H9 (cell line): Measurements from ENCODE around the gene STOM. TPM values are rescaled to one million over a fixed set of nuclear protein-coding genes. Genes with fewer than 3 reads are reported as not detected.

Experiments used
- DNase-seq: peaks from one replicate; pipeline ENCODE4 v3.0.0-alpha.2; 2017
- H2AFZ ChIP-seq: one replicate; pipeline ENCODE4 v1.6.1; 2013; ENCODE audit warnings: mild to moderate bottlenecking, low read length, control low read depth, moderate library complexity
- H2AK5ac ChIP-seq: 2 replicates; pipeline ENCODE4 v1.6.1; 2013; ENCODE audit warnings: low read length, control low read depth, mixed read lengths; ENCODE audit not compliant: insufficient read length
- H2BK120ac ChIP-seq: one replicate; pipeline ENCODE4 v1.6.1; 2013; ENCODE audit warnings: low read depth, mild to moderate bottlenecking, low read length, control low read depth, inconsistent platforms; ENCODE audit not compliant: poor library complexity, severe bottlenecking
- H2BK12ac ChIP-seq: 2 replicates; pipeline ENCODE4 v1.6.1; 2013; ENCODE audit warnings: low read length, control low read depth, mixed read lengths, low read depth; ENCODE audit not compliant: insufficient read length
- H2BK15ac ChIP-seq: 2 replicates; pipeline ENCODE4 v1.6.1; 2013; ENCODE audit warnings: low read depth, low read length, control low read depth
- H2BK20ac ChIP-seq: one replicate; pipeline ENCODE4 v1.6.1; 2013; ENCODE audit warnings: low read depth, mild to moderate bottlenecking, low read length, control low read depth, inconsistent platforms; ENCODE audit not compliant: poor library complexity, severe bottlenecking
- H2BK5ac ChIP-seq: 2 replicates; pipeline ENCODE4 v1.6.1; 2013; ENCODE audit warnings: low read length, control low read depth, mixed read lengths; ENCODE audit not compliant: insufficient read length
- H3K14ac ChIP-seq: 2 replicates; pipeline ENCODE4 v1.6.1; 2013; ENCODE audit warnings: low read length, control low read depth; ENCODE audit not compliant: insufficient read depth
- H3K18ac ChIP-seq: 2 replicates; pipeline ENCODE4 v1.6.1; 2013; ENCODE audit warnings: low read depth, mild to moderate bottlenecking, mixed read lengths, low read length, control low read depth; ENCODE audit not compliant: insufficient read length
- H3K23ac ChIP-seq: 2 replicates; pipeline ENCODE4 v1.6.1; 2013; ENCODE audit warnings: low read length, control low read depth, mixed read lengths, low read depth; ENCODE audit not compliant: insufficient read length
- H3K23me2 ChIP-seq: 2 replicates; pipeline ENCODE4 v1.6.1; 2013; ENCODE audit warnings: low read depth, mild to moderate bottlenecking, mixed read lengths, low read length, control low read depth; ENCODE audit not compliant: insufficient read length, poor library complexity, severe bottlenecking
- H3K27ac ChIP-seq: 2 replicates; pipeline ENCODE4 v1.5.1; 2013; ENCODE audit warnings: low read length, control low read depth, mixed read lengths, low read depth; ENCODE audit not compliant: insufficient read length
- H3K27me3 ChIP-seq: 2 replicates; pipeline ENCODE4 v1.6.1; 2013; ENCODE audit warnings: low read length, control low read depth, inconsistent platforms; ENCODE audit not compliant: insufficient read depth
- H3K4ac ChIP-seq: 2 replicates; pipeline ENCODE4 v1.6.1; 2013; ENCODE audit warnings: low read depth, mild to moderate bottlenecking, control low read depth, inconsistent platforms, low read length, moderate library complexity
- H3K4me1 ChIP-seq: 2 replicates; pipeline ENCODE4 v1.6.1; 2013; ENCODE audit warnings: low read length, control low read depth, inconsistent platforms; ENCODE audit not compliant: insufficient read depth
- H3K4me2 ChIP-seq: 2 replicates; pipeline ENCODE4 v1.6.1; 2013; ENCODE audit warnings: low read length, control low read depth, mixed read lengths; ENCODE audit not compliant: insufficient read length, insufficient read depth
- H3K56ac ChIP-seq: 2 replicates; pipeline ENCODE4 v1.6.1; 2013; ENCODE audit warnings: low read depth, mild to moderate bottlenecking, mixed read lengths, low read length, control low read depth; ENCODE audit not compliant: insufficient read length
- H3K79me1 ChIP-seq: 2 replicates; pipeline ENCODE4 v1.6.1; 2013; ENCODE audit warnings: low read depth, mild to moderate bottlenecking, moderate library complexity, low read length, control low read depth, inconsistent platforms; ENCODE audit not compliant: insufficient read depth, poor library complexity, severe bottlenecking
- H3K79me2 ChIP-seq: 2 replicates; pipeline ENCODE4 v1.6.1; 2013; ENCODE audit warnings: low read length, control low read depth, inconsistent platforms; ENCODE audit not compliant: insufficient read depth
- H3K9ac ChIP-seq: 2 replicates; pipeline ENCODE4 v1.6.1; 2013; ENCODE audit warnings: low read length, control low read depth, mixed read lengths; ENCODE audit not compliant: insufficient read length; ENCODE audit errors: extremely low read depth
- H3K9me3 ChIP-seq: one replicate; pipeline ENCODE4 v1.6.1; 2013; ENCODE audit warnings: low read depth, low read length, inconsistent platforms; ENCODE audit not compliant: control insufficient read depth
- H3T11ph ChIP-seq: one replicate; pipeline ENCODE4 v1.6.1; 2013; ENCODE audit warnings: mild to moderate bottlenecking, low read length, control low read depth, inconsistent platforms
- H4K20me1 ChIP-seq: one replicate; pipeline ENCODE4 v1.6.1; 2013; ENCODE audit not compliant: control insufficient read depth, insufficient read length, insufficient read depth
- H4K5ac ChIP-seq: 2 replicates; pipeline ENCODE4 v1.6.1; 2013; ENCODE audit warnings: low read depth, mild to moderate bottlenecking, mixed read lengths, low read length, control low read depth; ENCODE audit not compliant: insufficient read length
- H4K8ac ChIP-seq: replicated peaks from 2 replicates; pipeline ENCODE4 v1.6.1; 2013; ENCODE audit warnings: low read length, control low read depth, mixed read lengths, low read depth; ENCODE audit not compliant: insufficient read length
- H4K91ac ChIP-seq: 2 replicates; pipeline ENCODE4 v1.6.1; 2013; ENCODE audit warnings: low read depth, mild to moderate bottlenecking, moderate library complexity, mixed read lengths, low read length, control low read depth; ENCODE audit not compliant: insufficient read length
- H3K27ac Mint-ChIP-seq, 3 experiments: 2 replicates in 2 of 3; 3 replicates in 1 of 3; pipeline ENCODE4 v1.8.0; 2020 to 2021; ENCODE audit warnings: mixed read lengths in 3 of 3, mild to moderate bottlenecking in 1 of 3, moderate library complexity in 1 of 3
- H3K27me3 Mint-ChIP-seq: 2 replicates; pipeline ENCODE4 v1.8.0; 2021; ENCODE audit warnings: low read depth, mild to moderate bottlenecking, moderate library complexity, mixed read lengths
- H3K36me3 Mint-ChIP-seq, 3 experiments: 2 replicates in 2 of 3; 3 replicates in 1 of 3; pipeline ENCODE4 v1.8.0; 2020 to 2021; ENCODE audit warnings: low read depth in 3 of 3, mixed read lengths in 3 of 3; ENCODE audit not compliant: insufficient read depth in 1 of 3
- H3K4me1 Mint-ChIP-seq, 2 experiments: 2 replicates each; pipeline ENCODE4 v1.8.0; 2020; ENCODE audit warnings: mixed read lengths in 2 of 2
- H3K4me3 Mint-ChIP-seq, 2 experiments: 2 replicates in 1 of 2; 3 replicates in 1 of 2; pipeline ENCODE4 v1.8.0; 2020 to 2021; ENCODE audit warnings: mild to moderate bottlenecking in 2 of 2, mixed read lengths in 2 of 2, moderate library complexity in 1 of 2
- H3K9me3 Mint-ChIP-seq, 2 experiments: 2 replicates in 1 of 2; 3 replicates in 1 of 2; pipeline ENCODE4 v1.8.0; 2020; ENCODE audit warnings: mild to moderate bottlenecking in 2 of 2, mixed read lengths in 2 of 2, moderate library complexity in 1 of 2
- WGBS: extraction: QIAGEN DNeasy Blood & Tissue Kit; methylation state at CpG from one replicate; pipeline ENCODE4 v1.1.7; 2013; ENCODE audit warnings: missing lambda C conversion rate, low lambda C conversion rate, mixed read lengths; ENCODE audit not compliant: insufficient read length; ENCODE audit errors: extremely low coverage; 5-methylcytosine and 5-hydroxymethylcytosine counted together
- total RNA-seq: library from RNA; stranded (reverse); gene quantifications from 2 replicates; pipeline ENCODE4 v1.2.1, GENCODE V29; 2021
- TF ChIP-seq, protein P1 (sequence below): fragments of 200-600 bp; sonication (generic); conservative IDR thresholded peaks from 3 replicates; pipeline ENCODE4 v1.8.0; 2021; ENCODE audit warnings: antibody characterized with exemption, mild to moderate bottlenecking

Gene STOM
- total RNA-seq, 1 experiment from 2014 or later, result 15.3 TPM

DNA sequence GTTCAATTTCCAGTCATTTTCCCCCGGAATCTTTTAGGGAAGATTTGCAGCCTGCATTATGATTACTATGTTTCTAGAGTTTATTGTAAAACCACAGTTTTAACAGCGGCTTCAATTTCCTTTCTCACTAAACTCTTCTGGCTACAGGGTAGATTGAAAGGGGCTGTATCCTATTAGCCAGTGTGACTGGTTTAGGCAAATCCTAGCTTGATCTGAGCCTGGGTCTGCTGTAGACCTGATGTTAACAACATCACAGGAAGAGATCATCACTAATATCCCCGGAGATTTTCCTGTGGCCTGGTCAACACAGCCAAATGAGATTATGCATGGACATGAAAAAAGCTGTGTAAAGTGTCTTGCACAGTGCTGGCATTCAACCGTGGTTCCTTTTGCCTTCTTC lies 33.4 kb downstream of the STOM start:
- Mint-ChIP-seq H3K36me3 (no peaks in the 10 kb centered on the region), H3K4me3 (no peak overlapping the region), H3K27me3 (peaks cover 5% of the 10 kb centered on the region), H3K9me3 (no peaks in the 10 kb centered on the region), H3K27ac (no peak overlapping the region), H3K4me1 (no peaks in the 10 kb centered on the region)
- no peaks in the 10 kb centered on the region for H3K9me3 ChIP-seq
- no peak overlapping the region for H4K91ac ChIP-seq
- no peak overlapping the region for H2BK12ac ChIP-seq
- H4K8ac ChIP-seq, result no peak overlapping the region
- H2BK15ac ChIP-seq, result no peak overlapping the region
- H3K79me2 ChIP-seq, result no peaks in the 10 kb centered on the region
- H3K4me2 ChIP-seq, result no peak overlapping the region
- no peak overlapping the region for H2BK120ac ChIP-seq
- no peak for DNase-seq
- WGBS, result no CpG with 5 or more reads among the region's 4 CpGs
- H4K20me1 ChIP-seq, result no peaks in the 10 kb centered on the region
- no peak overlapping the region for H3K27ac ChIP-seq
- no peak overlapping the region for H2BK20ac ChIP-seq
- no peak overlapping the region for H3K9ac ChIP-seq
- H3K18ac ChIP-seq, result no peak overlapping the region
- H3K79me1 ChIP-seq, result no peaks in the 10 kb centered on the region
- no peak overlapping the region for H2BK5ac ChIP-seq
- H3K27me3 ChIP-seq, result no peaks in the 10 kb centered on the region
- no peak overlapping the region for H2AK5ac ChIP-seq
- no peaks in the 10 kb centered on the region for H3K23me2 ChIP-seq
- no peaks in the 10 kb centered on the region for H3K4me1 ChIP-seq
- no peak overlapping the region for H2AFZ ChIP-seq
- H3K56ac ChIP-seq, result no peak overlapping the region
- no peak overlapping the region for H3K4ac ChIP-seq
- no peak overlapping the region for H3K14ac ChIP-seq
- TF ChIP-seq, protein P1, sequence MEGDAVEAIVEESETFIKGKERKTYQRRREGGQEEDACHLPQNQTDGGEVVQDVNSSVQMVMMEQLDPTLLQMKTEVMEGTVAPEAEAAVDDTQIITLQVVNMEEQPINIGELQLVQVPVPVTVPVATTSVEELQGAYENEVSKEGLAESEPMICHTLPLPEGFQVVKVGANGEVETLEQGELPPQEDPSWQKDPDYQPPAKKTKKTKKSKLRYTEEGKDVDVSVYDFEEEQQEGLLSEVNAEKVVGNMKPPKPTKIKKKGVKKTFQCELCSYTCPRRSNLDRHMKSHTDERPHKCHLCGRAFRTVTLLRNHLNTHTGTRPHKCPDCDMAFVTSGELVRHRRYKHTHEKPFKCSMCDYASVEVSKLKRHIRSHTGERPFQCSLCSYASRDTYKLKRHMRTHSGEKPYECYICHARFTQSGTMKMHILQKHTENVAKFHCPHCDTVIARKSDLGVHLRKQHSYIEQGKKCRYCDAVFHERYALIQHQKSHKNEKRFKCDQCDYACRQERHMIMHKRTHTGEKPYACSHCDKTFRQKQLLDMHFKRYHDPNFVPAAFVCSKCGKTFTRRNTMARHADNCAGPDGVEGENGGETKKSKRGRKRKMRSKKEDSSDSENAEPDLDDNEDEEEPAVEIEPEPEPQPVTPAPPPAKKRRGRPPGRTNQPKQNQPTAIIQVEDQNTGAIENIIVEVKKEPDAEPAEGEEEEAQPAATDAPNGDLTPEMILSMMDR, result no peak
- no peak overlapping the region for H3K23ac ChIP-seq
- no peak overlapping the region for H4K5ac ChIP-seq
- H3T11ph ChIP-seq, result no peak overlapping the region
